Activated CD4-positive, CD25-positive, alpha-beta regulatory T cell treated with anti-CD3 and anti-CD28 coated beads, Interleukin-2, amount 50 U/mL, for 16 hours (primary cell): Measurements from ENCODE around the gene SHC4.
"Not testable (repeated sequence)": the region's sequence is repeated elsewhere in the genome, so short reads cannot be mapped to it uniquely, and the experiment has no call there.

Experiments
- DNase-seq: peaks from one replicate; pipeline ENCODE4 v3.0.0-alpha.2; 2020; ENCODE audit warnings: low read depth, low spot score

SHC4 gene

GRCh38 chr15:48796930-48797329 is 166.8 kb downstream of the SHC4 start:
- no peak for DNase-seq

DNA sequence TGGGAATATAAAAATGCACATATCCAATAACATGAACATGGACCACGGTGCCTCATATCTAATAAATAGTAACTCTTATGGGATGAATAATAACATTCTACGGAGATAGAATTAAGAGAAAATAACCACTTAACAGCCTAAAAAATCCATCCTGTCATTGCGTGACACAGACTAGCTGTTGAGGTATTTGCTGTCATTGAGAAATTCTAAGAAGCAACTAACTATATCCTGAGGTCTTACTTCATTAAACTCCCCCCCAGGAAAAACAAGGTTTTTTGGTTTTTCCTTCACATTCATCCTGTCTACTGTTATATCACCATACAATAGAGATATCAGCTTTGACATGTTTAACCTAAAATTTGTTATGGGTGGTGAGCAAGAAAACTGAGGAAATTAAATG is 167.2 kb downstream of the SHC4 start:
- DNase-seq, result no peak

GRCh38 chr15:48795901-48796300 is 167.8 kb downstream of the SHC4 start:
- no peak for DNase-seq

GRCh38 chr15:48794697-48795134 is 169.0 kb downstream of the SHC4 start:
- DNase-seq, result no peak

- DNase-seq, result no peak
Observed at GRCh38 chr15:48792408-48792807, 171.3 kb downstream of the SHC4 start.

- DNase-seq, result not testable (repeated sequence)
Observed at GRCh38 chr15:48790466-48791115, 173.1 kb downstream of the SHC4 start.

DNA sequence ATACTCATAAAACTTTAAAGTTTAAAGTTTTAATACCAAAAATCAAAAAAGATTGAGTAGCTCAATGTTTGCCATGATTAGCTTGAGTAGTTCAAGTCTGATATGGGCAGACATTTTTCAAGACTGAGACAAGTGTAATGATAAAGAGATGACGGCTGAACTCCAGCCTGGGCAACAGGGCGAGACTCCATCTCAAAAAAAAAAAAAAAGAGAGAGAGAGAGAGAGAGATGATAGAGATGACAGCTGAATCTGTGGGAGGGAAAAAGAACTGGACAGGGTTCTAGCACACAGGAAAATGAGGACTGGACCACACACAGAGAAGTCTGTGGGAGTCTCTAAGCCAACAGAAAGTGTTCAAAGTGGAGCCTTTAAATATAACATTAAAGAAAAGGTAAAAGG is 178.0 kb downstream of the SHC4 start:
- DNase-seq, result no peak

- no peak for DNase-seq
Observed at GRCh38 chr15:48785195-48785594, 178.5 kb downstream of the SHC4 start.

- no peak for DNase-seq
Observed at GRCh38 chr15:48784756-48785155, 179.0 kb downstream of the SHC4 start.

DNA sequence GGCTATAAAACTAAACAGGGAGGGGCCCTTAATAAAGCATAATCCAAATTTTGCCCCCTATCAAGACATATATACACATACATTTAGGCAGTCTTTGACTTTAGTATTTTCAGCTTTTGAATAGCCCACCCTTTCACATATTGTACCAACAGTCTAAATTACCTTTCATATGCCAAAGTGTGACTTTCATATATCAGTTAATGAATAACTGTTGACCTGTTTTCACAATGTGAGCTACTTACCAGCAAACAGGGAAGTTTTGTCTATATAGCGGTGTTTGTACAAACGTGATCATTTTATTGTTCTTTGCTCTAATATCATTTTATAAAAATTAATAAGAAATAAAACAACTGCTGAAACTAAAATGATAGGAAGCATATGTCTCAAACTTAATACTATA is 180.8 kb downstream of the SHC4 start:
- no peak for DNase-seq

DNA sequence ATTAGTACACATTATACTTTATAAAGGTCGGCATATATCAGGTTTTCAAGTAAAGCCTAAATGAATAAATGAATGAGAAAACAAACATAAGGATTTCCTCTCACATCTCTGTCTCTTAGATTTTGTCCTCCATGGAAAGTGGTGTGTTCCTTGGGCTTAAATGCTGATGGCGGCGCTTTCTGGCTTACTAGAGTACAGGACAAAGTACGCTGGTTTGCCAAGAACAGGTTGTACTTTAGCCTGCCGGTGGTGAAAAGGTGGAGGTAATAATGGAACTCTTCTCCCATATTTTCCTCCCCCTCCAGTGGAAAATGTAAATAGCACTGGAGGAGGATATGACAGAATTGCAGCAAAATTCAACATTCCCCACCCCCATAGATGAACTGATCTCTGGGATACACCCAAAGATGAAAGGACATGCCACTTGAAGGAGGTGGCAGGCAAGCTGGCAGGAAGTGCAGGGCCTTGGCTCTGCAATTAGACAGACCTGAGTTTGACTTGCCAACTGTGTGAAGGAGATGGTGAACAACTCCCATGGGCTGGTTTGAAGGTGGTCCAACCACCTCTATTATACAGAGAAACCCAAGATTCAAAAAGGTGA is 182.1 kb downstream of the SHC4 start:
- no peak for DNase-seq

DNA sequence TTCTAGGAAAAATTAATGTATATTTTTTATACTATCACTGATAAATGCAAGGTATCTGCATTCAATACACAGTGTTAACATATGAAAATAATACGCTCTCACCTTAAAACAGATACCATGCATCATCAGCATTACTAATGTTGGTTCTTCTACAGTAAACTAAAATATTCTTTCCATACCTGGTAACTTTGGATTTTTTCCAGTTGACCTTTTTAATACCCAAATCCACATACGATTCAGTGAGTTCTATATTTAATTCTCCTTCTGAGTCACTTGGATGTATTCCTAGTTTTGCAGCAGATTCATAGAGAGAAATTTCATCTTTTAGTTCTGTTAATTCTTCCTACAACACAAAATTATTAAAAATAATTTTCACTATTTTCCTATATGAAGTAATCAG is 182.7 kb downstream of the SHC4 start:
- DNase-seq, result no peak

DNA sequence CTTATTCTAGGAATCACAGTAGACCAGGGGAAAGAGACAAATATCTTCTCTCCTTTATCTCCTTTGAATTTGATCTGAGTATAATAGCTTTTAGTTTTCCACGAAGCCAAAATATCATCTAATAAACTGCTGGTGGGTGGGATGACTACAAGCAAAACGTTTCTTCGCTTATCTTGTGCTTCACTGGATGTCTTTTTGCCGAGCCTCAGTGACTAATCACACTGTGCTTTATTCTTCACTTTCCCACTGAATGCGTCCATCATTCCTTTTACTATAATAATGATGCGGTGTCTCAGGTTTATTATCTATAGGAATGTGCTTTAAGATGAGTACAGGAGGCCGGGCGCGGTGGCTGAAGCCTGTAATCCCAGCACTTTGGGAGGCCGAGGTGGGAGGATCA is 185.4 kb downstream of the SHC4 start:
- no peak for DNase-seq

- no peak for DNase-seq
Observed at GRCh38 chr15:48777645-48778330, 185.9 kb downstream of the SHC4 start.

DNA sequence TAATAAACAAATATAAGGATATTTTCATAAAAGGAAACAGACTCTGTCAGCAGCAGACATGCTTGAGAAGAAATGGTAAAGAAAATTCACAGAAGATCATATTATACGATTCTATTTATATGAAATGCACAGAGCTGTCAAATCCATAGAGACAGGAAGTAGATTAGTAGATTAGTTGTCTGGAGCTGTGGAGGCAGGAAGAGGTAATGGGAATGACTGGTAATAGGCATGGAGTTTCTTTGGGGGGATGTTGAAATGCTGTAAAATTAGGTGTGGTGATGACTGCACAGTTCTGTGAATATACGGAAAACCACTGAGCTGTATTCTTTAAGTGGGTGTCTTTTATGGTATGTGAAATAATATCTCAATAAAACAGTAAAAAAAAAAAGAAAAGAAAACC is 188.2 kb downstream of the SHC4 start:
- DNase-seq, result no peak

DNA sequence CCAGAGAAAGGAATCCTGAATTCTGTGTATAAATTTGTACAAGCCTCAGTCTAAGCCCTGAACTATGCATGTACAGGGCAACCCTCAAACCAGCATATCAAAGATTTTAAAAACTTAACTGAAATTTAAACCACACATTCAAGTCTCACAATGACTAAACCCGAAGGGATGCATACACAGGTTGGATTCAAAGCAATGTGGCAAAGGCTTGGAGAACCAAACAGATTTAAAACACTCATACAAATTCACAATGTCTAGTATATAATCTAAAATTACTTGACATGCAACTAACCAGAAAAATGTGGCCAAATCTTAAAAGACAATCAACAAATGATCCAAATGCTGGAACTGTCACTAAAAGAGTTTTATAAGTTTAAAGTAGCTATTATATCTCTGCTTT is 189.2 kb downstream of the SHC4 start:
- DNase-seq, result no peak
